GM18498 (cell line): ENCODE data around the gene SLFNL1.

ENCODE experiments used
- ATAC-seq: cut with Tn5 transposase; IDR thresholded peaks from one replicate; pipeline ENCODE4 v1.9.1; 2021; ENCODE audit warnings: mild to moderate bottlenecking, moderate library complexity; ENCODE audit not compliant: unreplicated experiment

Gene SLFNL1

GRCh38 chr1:40966417-40966816, 55.1 kb downstream of the SLFNL1 start:
- no peak for ATAC-seq
